Measurements from ENCODE around the gene OR1F1. TPM values are rescaled to one million over a fixed set of nuclear protein-coding genes. Genes with fewer than 3 reads are reported as not detected.
A peak's percentile ranks its signal among the peaks of the same experiment; 100 is the strongest.

OR1F1 gene
- total and polyA plus RNA-seq, 9 of the 15 experiments (the other 6 are each of a cell fraction or from before 2014, with no cell fraction given): 0.15 to 0.61 (median 0.35) TPM; not detected in 3

GRCh38 chr16:3234857-3235561 lies 47.0 kb downstream of the OR1F1 start, which contains the start of gene ZNF200 (continued):
- TF ChIP-seq YY1 (IDR thresholded peaks at IDR 0.05; ENCODE audit: borderline replicate concordance in 1 of 3, control insufficient read depth in 1 of 3, extremely low read depth in 1 of 3, insufficient read depth in 3 of 3, insufficient read length in 1 of 3, insufficient replicate concordance in 2 of 3, low read depth in 1 of 3, low read length in 2 of 3) (peak in 1 of 3 experiments; percentile 29), ZBTB49 (CRISPR knock-in tag; IDR thresholded peaks at IDR 0.05; ENCODE audit: borderline replicate concordance) (no peak), SMARCB1 (IDR thresholded peaks at IDR 0.05; ENCODE audit: insufficient read length, low read depth) (no peak), NCOA6 (IDR thresholded peaks at IDR 0.05) (no peak), NCOA1 (IDR thresholded peaks at IDR 0.05; ENCODE audit: low read depth) (peak; percentile 94), NELFE (IDR thresholded peaks at IDR 0.05; ENCODE audit: insufficient read depth, insufficient read length) (no peak), PHTF2 (CRISPR knock-in tag; IDR thresholded peaks at IDR 0.05) (no peak), PCBP1 (IDR thresholded peaks at IDR 0.05; ENCODE audit: low read depth, low read length, poor library complexity, severe bottlenecking) (peak; percentile 61), CBFB (CRISPR knock-in tag; IDR thresholded peaks at IDR 0.05) (peak; percentile 87), POU5F1 (IDR thresholded peaks at IDR 0.05; ENCODE audit: borderline replicate concordance, low read depth, low read length, partially characterized antibody) (no peak), NUFIP1 (IDR thresholded peaks at IDR 0.05; ENCODE audit: partially characterized antibody) (no peak), BCL6 (CRISPR knock-in tag; IDR thresholded peaks at IDR 0.05) (no peak), ZKSCAN1 (IDR thresholded peaks at IDR 0.05; ENCODE audit: low read depth, low read length) (0 out of 2 replicates have a peak, but pooled peaks have one; percentile 41), CREB3L1 (IDR thresholded peaks at IDR 0.05; ENCODE audit: borderline replicate concordance, low read depth) (peak; percentile 86), PKNOX1 (IDR thresholded peaks at IDR 0.05) (peak; percentile 97), SPI1 (IDR thresholded peaks at IDR 0.05; ENCODE audit: borderline replicate concordance, low read depth, low read length) (no peak), PREB (CRISPR knock-in tag; IDR thresholded peaks at IDR 0.05) (no peak), KAT8 (IDR thresholded peaks at IDR 0.05; ENCODE audit: low read depth) (no peak), GTF2A2 (tag; IDR thresholded peaks at IDR 0.05) (no peak), C11orf30 (IDR thresholded peaks at IDR 0.05; ENCODE audit: low read depth) (peak; percentile 87), ZBTB17 (CRISPR knock-in tag; IDR thresholded peaks at IDR 0.05) (0 out of 2 replicates have a peak, but pooled peaks have one; percentile 36), CBX5 (IDR thresholded peaks at IDR 0.05; ENCODE audit: borderline replicate concordance, low read depth) (peak; percentile 17; the same call in 1 of the 2 replicates), ZNF140 (CRISPR knock-in tag; IDR thresholded peaks at IDR 0.05) (no peak), BCOR (IDR thresholded peaks at IDR 0.05) (no peak)
